ENCODE data around the gene CXCL11. TPM values are rescaled to one million over a fixed set of nuclear protein-coding genes. Genes with fewer than 3 reads are reported as not detected.

CXCL11 gene
- total and polyA plus RNA-seq, 2 donors from 2014 or later: not detected

GRCh38 chr4:76061982-76062381, 26.1 kb upstream of the CXCL11 start:
- no peak overlapping the region for H3K9ac ChIP-seq (ENCODE audit: low read length in 3 of 3)

GRCh38 chr4:76061421-76061820, 25.6 kb upstream of the CXCL11 start:
- FAIRE-seq (no peak), DNase-seq (no peak)
- no peak overlapping the region for H3K9ac ChIP-seq (ENCODE audit: low read length in 3 of 3)
- H3K9me3 ChIP-seq (ENCODE audit: control insufficient read depth in 2 of 3, insufficient read depth in 1 of 3, low read length in 3 of 3): no peaks in the 10 kb centered on the region
- intact Hi-C loops (cut with DNase I): no loop called here
- H3K4me1 ChIP-seq (ENCODE audit: control insufficient read depth in 2 of 3, insufficient read depth in 2 of 3, low read depth in 1 of 3, low read length in 3 of 3): no peaks in the 10 kb centered on the region
- TF ChIP-seq CTCF (IDR thresholded peaks at IDR 0.05; ENCODE audit: borderline replicate concordance, extremely low read depth, insufficient read depth): no peak
- H3K36me3 ChIP-seq (ENCODE audit: control insufficient read depth in 2 of 3, insufficient read depth in 3 of 3, low read length in 3 of 3): no peaks in the 10 kb centered on the region
- H3K4me3 ChIP-seq (ENCODE audit: low read length in 3 of 3): no peak overlapping the region
- H3K27ac ChIP-seq (ENCODE audit: low read depth in 2 of 2, low read length in 2 of 2): no peak overlapping the region
- H3K27me3 ChIP-seq (ENCODE audit: control insufficient read depth, insufficient read depth, low read length): no peaks in the 10 kb centered on the region

More at GRCh38 chr4:76061982-76062381, 26.1 kb upstream of the CXCL11 start:
- Histone ChIP-seq H3K9me3 (ENCODE audit: control insufficient read depth in 2 of 3, insufficient read depth in 1 of 3, low read length in 3 of 3) (no peaks in the 10 kb centered on the region), H3K4me1 (ENCODE audit: control insufficient read depth in 2 of 3, insufficient read depth in 2 of 3, low read depth in 1 of 3, low read length in 3 of 3) (no peaks in the 10 kb centered on the region), H3K27me3 (ENCODE audit: control insufficient read depth, insufficient read depth, low read length) (no peaks in the 10 kb centered on the region), H3K36me3 (ENCODE audit: control insufficient read depth in 2 of 3, insufficient read depth in 3 of 3, low read length in 3 of 3) (no peaks in the 10 kb centered on the region), H3K4me3 (ENCODE audit: low read length in 3 of 3) (no peak overlapping the region), H3K27ac (ENCODE audit: low read depth in 2 of 2, low read length in 2 of 2) (no peak overlapping the region)
- DNase-seq (no peak), FAIRE-seq (no peak)
- intact Hi-C loops (cut with DNase I): no loop called here
- TF ChIP-seq CTCF (IDR thresholded peaks at IDR 0.05; ENCODE audit: borderline replicate concordance, extremely low read depth, insufficient read depth): no peak

DNA sequence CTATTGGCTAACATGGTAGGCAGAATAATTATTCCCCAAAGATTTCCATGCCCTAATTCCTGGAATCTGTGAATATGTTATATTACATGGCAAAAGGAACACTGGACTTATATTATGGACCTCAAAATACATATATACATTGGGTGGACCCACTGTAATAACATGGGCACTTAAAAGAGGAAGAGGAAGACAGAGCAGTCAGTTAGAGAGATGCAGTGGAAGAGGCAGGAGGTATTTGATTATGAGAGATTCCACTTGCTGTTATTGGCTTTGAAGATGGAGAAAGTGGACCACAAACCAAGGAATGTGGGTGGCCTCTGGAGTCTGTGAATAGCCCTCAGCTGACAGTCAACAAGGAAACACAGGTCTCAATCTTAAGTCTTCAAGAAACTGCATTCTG, 24.6 kb upstream of the CXCL11 start:
- Histone ChIP-seq H3K36me3 (ENCODE audit: control insufficient read depth in 2 of 3, insufficient read depth in 3 of 3, low read length in 3 of 3) (no peaks in the 10 kb centered on the region), H3K9ac (ENCODE audit: low read length in 3 of 3) (no peak overlapping the region), H3K4me1 (ENCODE audit: control insufficient read depth in 2 of 3, insufficient read depth in 2 of 3, low read depth in 1 of 3, low read length in 3 of 3) (no peaks in the 10 kb centered on the region), H3K27me3 (ENCODE audit: control insufficient read depth, insufficient read depth, low read length) (no peaks in the 10 kb centered on the region), H3K27ac (ENCODE audit: low read depth in 2 of 2, low read length in 2 of 2) (no peak overlapping the region), H3K4me3 (ENCODE audit: low read length in 3 of 3) (no peak overlapping the region), H3K9me3 (ENCODE audit: control insufficient read depth in 2 of 3, insufficient read depth in 1 of 3, low read length in 3 of 3) (no peaks in the 10 kb centered on the region)
- FAIRE-seq (no peak), DNase-seq (no peak)
- intact Hi-C loops (cut with DNase I): no loop called here
- TF ChIP-seq CTCF (IDR thresholded peaks at IDR 0.05; ENCODE audit: borderline replicate concordance, extremely low read depth, insufficient read depth): no peak

DNA sequence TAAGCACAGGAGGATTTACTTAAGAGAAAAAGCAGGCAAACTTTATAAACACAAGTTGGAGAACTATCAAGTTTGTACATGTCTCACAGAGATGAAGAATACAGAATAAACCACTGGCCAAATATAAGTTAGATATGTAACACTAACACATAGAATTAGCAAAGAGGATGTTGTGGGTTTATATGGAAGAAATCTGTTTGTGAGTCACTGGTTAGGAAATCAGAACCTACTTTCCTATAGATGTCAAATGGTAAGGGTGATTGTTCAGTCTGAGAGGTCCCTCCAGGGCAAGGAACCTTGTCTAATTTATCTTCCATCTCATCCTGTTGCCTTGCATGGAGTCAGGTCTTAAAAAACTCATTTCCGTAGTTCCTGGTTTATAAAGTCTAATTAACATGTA, 23.9 kb upstream of the CXCL11 start:
- intact Hi-C loops (cut with DNase I): no loop called here

More for the DNA sequence above, 23.9 kb upstream of the CXCL11 start:
- no peak for TF ChIP-seq CTCF (IDR thresholded peaks at IDR 0.05; ENCODE audit: borderline replicate concordance, extremely low read depth, insufficient read depth)
- Histone ChIP-seq H3K27me3 (ENCODE audit: control insufficient read depth, insufficient read depth, low read length) (no peaks in the 10 kb centered on the region), H3K4me1 (ENCODE audit: control insufficient read depth in 2 of 3, insufficient read depth in 2 of 3, low read depth in 1 of 3, low read length in 3 of 3) (no peaks in the 10 kb centered on the region), H3K36me3 (ENCODE audit: control insufficient read depth in 2 of 3, insufficient read depth in 3 of 3, low read length in 3 of 3) (no peaks in the 10 kb centered on the region), H3K9ac (ENCODE audit: low read length in 3 of 3) (no peak overlapping the region), H3K4me3 (ENCODE audit: low read length in 3 of 3) (no peak overlapping the region), H3K9me3 (ENCODE audit: control insufficient read depth in 2 of 3, insufficient read depth in 1 of 3, low read length in 3 of 3) (no peaks in the 10 kb centered on the region), H3K27ac (ENCODE audit: low read depth in 2 of 2, low read length in 2 of 2) (no peak overlapping the region)
- DNase-seq (no peak), FAIRE-seq (no peak)

All from kidney (tissue), 14 donors.